ENCODE data around the gene PIP5K1B.

DNA sequence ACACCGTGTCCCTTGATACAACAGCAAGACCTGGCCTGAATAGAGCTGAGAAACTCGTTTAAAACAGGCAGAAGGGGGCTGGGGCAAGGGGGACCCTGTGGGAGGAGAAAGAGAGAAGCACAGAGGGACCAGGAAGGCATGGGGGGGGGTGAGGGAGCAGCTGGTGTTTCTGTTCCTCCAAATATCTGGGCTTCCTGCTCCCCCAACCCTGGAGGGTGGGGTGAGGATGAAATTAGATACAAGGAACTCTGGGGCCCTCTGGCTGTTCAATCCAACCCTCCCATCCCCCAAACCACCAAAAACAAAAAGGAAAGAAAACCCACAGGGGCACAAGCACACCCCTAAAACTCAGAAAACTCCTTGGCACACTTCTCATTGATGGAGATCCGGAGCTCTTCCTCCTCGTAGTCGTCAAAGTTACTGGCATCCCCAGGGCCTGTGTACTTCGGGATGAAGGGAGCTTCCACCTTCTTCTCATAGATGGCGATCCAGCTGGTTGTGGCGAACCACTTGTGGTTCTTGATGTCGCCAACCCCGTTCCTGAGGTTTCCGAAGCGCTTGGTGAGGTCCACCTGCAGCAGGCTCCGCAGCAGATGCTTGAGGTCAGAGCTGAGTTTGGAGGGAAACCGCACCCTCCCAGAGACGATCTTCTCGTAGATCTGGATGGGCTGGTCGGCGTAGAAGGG is 307.8 kb downstream of the PIP5K1B start:
- TF ChIP-seq REST (IDR thresholded peaks at IDR 0.05; ENCODE audit: insufficient read depth in 1 of 2, low read depth in 2 of 2, low read length in 2 of 2), result no peak
- no peak for TF ChIP-seq SIN3A (IDR thresholded peaks at IDR 0.05; ENCODE audit: borderline replicate concordance, insufficient read depth, low read length)
- no peak for TF ChIP-seq POLR2AphosphoS5 (IDR thresholded peaks at IDR 0.05; ENCODE audit: low read depth, low read length)
- no peak for TF ChIP-seq TAF1 (IDR thresholded peaks at IDR 0.05; ENCODE audit: borderline replicate concordance, insufficient read depth, low read length)

Data from PFSK-1 (cell line).